Measurements from ENCODE around the gene EDN1.

Gene EDN1

GRCh38 chr6:12289933-12290820 lies at the start of gene EDN1:
EDN1 (plus strand) TSS chr6:12290361; CDS start chr6:12290630, 269 bp downstream.
- peak within 1 kb of the TSS; percentile 58 for H3K4me3 ChIP-seq (ENCODE audit: low read depth, low read length)
- peak; percentile 64 for TF ChIP-seq CTCF (IDR thresholded peaks at IDR 0.05; ENCODE audit: low read depth, low read length)
- DNase-seq (ENCODE audit: low read depth, low spot score), result peak; percentile 87
- in situ Hi-C loops (cut with HindIII; ENCODE audit: low sequenced_read_pairs), result no loop called here

DNA sequence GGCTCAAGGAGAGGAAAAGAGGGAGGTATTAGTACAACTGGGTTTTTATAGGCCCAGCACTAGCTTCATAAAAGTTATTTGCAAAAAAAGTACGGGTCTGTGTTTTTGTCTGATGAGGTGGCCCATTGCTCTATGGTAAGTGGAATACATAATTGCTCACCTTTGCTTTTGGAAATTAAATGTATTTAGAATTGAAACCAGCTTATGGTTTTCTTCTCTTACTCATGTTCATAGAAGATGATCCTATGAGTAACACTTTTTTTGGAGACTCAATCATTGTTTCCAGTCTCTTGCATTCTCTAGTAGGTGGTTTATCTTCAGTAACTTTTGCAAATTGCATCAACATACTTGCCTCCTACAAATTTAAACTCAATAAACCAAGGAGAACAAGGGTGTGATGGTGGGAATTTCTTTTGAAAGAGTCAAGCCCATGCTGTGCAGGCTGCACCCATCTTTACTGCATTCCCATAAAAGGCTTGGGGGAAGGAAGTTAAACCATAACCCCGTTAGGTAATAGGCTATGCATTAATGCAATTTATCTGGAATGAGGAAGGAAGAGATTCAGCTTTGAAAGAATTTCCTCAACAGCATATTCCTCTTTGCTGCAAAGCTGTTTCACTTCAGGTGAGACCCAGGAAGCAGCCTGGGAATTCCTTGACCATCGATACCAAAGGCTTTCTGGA lies 48.5 kb upstream of the EDN1 start:
- DNase-seq (ENCODE audit: low read depth, low spot score), result no peak
- in situ Hi-C loops (cut with HindIII; ENCODE audit: low sequenced_read_pairs), result no loop called here
- no peak overlapping the region for H3K4me3 ChIP-seq (ENCODE audit: low read depth, low read length)
- TF ChIP-seq CTCF (IDR thresholded peaks at IDR 0.05; ENCODE audit: low read depth, low read length), result no peak

DNA sequence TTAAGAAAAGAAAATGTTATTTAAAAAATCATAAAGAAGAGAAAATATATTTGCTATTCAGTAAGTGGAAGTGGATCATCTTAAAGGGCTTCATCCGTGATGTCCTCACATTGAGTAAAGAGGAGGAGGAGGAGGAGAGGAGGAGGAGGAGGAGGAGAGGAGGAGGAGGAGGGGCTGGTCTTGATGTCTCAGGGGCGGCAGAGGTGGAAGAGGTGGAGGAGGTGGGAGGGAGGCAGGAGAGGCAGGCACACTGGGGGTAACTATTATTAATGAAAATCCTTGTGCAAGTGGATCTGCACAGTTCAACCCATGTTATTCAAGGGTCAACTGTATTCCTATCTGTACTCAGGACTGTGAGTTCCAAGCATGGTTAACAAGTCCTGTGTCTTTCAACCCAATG lies 47.0 kb upstream of the EDN1 start:
- no peak for TF ChIP-seq CTCF (IDR thresholded peaks at IDR 0.05; ENCODE audit: low read depth, low read length)
- H3K4me3 ChIP-seq (ENCODE audit: low read depth, low read length), result no peak overlapping the region
- DNase-seq (ENCODE audit: low read depth, low spot score), result no peak
- in situ Hi-C loops (cut with HindIII; ENCODE audit: low sequenced_read_pairs), result no loop called here

DNA sequence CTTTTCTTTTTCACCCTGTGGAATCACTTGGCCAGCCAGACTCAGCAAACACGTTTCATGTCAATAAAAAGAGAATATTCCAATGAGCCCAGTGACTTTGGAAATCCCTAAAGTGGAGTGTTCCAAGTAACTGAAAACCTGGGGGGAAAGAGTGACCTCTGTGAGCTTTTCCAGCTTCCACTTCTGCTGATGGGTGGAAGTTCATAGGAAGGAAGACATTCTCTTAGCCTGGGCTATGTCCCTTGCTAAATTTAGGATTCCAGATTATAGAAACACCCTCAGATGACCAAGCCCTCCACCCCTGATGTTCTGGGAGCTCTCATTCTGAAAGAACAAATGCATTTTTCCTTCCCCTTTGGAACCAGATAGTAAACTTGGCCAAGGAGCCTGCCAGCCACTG lies 44.8 kb upstream of the EDN1 start:
- no peak overlapping the region for H3K4me3 ChIP-seq (ENCODE audit: low read depth, low read length)
- TF ChIP-seq CTCF (IDR thresholded peaks at IDR 0.05; ENCODE audit: low read depth, low read length), result no peak
- in situ Hi-C loops (cut with HindIII; ENCODE audit: low sequenced_read_pairs), result no loop called here
- no peak for DNase-seq (ENCODE audit: low read depth, low spot score)

GRCh38 chr6:12245763-12246718 lies 44.1 kb upstream of the EDN1 start:
- in situ Hi-C loops (cut with HindIII; ENCODE audit: low sequenced_read_pairs), result no loop called here
- peak; percentile 11 for DNase-seq (ENCODE audit: low read depth, low spot score)
- no peak overlapping the region for H3K4me3 ChIP-seq (ENCODE audit: low read depth, low read length)
- TF ChIP-seq CTCF (IDR thresholded peaks at IDR 0.05; ENCODE audit: low read depth, low read length), result no peak

DNA sequence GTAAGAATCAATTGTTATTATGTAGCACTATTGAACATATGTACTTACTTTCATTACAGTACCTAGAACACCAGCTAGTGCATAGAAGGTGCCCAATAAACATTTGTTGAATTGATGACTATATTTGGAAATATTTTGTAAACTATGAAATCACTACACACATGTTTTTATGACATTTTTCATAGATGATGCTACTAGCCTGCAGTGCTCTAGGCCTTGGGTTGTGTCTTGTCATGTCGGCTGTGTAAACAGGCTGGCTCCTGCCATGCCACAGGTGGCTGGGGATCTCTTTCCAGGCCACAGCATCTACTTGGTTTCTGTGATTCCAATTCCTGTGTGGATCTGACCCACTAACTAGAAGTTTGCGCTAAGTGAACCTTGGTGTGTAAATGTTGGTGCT lies 43.3 kb upstream of the EDN1 start:
- TF ChIP-seq CTCF (IDR thresholded peaks at IDR 0.05; ENCODE audit: low read depth, low read length), result no peak
- no peak overlapping the region for H3K4me3 ChIP-seq (ENCODE audit: low read depth, low read length)
- in situ Hi-C loops (cut with HindIII; ENCODE audit: low sequenced_read_pairs), result no loop called here
- DNase-seq (ENCODE audit: low read depth, low spot score), result no peak

All from astrocyte of the spinal cord (primary cell).